Occipital lobe (tissue), 2 donors: ENCODE measurements around the gene SLC16A13. TPM values are rescaled to one million over a fixed set of nuclear protein-coding genes. Genes with fewer than 3 reads are reported as not detected.
"Not testable (repeated sequence)": the region's sequence is repeated elsewhere in the genome, so short reads cannot be mapped to it uniquely, and the experiment has no call there.

Experiments used
- DNase-seq: peaks from one replicate; lab custom pipeline; 2025; lab: John Stamatoyannopoulos, UW
- total RNA-seq: library from RNA; depleted of rRNA; stranded (reverse); fragments of >200 nt; gene quantifications from one replicate; pipeline ENCODE4 v1.2.3, GENCODE V29; 2014

Gene SLC16A13, protein sequence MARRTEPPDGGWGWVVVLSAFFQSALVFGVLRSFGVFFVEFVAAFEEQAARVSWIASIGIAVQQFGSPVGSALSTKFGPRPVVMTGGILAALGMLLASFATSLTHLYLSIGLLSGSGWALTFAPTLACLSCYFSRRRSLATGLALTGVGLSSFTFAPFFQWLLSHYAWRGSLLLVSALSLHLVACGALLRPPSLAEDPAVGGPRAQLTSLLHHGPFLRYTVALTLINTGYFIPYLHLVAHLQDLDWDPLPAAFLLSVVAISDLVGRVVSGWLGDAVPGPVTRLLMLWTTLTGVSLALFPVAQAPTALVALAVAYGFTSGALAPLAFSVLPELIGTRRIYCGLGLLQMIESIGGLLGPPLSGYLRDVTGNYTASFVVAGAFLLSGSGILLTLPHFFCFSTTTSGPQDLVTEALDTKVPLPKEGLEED
- total RNA-seq = 0.47 TPM

DNA sequence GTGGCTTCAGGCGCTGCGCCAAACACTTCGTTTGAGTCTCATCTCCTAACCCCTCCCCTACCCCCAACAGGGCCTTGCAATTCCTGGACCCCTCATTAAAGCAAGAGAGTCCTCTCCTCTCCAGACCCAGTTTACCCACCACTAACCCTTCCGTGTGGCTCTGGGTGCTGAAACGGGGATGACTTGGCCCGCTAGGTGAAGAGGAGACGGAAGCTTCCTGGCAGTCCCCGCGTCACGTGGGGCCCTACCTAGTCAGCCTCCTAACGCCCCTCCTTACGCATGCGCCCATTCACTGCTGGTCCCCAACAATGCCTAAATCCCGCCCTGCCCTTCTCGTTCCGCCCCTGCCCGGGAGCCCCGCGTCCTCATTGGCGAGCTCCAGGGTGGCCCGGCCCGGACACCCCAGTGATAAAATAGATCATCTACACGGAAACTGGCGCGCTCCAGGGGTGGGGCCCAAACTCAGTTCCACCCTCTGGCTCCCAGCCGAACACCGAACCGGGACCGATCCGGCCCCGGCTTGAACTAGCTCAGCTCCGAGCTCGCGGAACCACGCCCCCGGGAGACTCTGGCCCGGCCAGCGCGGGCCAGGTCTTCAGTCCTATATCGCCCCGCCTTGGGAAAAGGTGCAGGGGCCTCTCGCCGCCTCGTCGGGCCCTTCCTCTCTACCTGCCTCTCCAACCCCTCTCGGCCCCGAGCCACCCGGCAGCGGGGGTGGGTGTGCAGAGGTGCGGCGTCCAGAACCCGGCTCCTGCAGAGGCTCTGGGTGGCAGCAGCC is at the start of gene SLC16A13:
SLC16A13 (plus strand) TSS at position 425 of the 778 bp plus-strand sequence. CDS start 368 bp downstream, outside the sequence.
- peak; percentile 93 for DNase-seq

DNA sequence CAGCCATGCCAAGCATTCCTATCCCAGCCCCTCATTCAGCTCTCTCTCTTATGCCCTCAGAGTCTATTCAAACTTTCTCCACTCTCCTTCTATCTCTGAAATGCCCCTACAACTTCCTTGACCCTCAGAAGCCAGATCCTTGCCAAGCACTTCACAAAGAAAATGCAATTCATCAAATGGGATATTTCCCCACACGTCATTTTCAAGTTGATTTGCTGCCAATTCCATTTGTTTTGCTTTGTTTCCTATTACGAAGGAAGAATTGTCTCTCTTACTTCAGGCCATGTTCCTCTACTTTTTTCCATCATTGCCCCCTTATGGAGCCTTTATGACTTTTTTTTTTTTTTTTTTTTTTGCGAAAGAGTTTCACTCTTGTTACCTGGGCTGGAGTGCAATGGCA is 49.1 kb upstream of the SLC16A13 start:
- no peak for DNase-seq

DNA sequence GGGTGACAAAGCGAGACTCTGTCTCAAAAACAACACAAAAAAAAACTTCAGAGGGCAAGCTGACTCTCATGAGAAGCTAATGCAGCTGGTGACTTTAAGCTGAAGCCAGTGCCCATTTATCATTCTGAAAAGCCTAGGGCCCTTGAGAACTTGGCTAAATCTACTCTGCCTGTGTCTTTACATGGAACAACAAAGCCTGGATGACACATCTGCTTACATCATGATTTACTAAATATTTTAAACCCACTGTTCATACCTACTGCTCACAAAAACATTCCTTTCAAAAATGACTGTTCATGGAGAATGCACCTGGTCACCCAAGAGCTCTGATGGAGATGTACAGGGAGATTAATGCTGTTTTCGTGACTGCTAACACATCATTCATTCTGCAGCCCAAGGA is 46.0 kb upstream of the SLC16A13 start:
- no peak for DNase-seq

DNA sequence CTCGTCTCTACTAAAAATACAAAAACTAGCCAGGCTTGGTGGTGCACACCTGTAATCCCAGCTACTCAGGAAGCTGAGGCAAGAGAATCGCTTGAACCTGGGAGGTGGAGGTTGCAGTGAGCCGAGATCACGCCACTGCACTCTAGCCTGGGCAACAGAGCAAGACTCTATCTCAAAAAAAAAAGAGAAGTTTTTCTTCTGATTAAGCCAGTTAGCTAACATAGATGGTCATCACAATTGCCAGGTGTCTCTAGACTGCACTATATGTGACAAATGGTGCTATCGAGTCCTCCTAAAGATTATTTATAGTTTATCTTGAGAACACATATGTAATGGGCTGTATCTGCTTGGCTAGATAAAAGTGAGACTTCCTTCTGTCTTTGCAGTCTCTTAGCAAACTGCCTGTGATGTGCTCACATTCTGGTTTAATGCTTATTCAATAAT is 42.2 kb upstream of the SLC16A13 start:
- not testable (repeated sequence) for DNase-seq

DNA sequence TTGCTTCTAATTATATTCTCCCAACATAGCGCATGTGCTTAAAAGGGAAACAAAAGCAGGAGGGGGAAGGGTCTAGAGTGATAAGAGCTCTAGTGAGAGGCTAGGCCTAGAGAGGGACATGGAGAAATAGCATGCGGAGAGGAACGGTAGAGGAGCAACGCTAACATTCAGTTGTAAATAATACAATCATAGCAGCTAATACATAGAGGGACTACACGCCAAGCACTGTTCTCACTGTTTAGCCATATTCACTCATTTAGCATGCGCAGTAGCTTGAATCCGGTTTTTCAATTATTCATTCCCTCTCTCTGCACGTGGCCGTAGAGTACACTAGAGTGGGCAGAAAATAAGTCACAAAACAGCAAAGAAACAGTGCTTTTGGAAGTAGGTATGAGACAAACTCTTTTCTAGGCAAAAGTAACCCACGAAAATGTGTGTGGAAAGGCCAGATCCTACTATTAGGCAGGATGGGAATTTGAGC is 41.7 kb upstream of the SLC16A13 start:
- no peak for DNase-seq

DNA sequence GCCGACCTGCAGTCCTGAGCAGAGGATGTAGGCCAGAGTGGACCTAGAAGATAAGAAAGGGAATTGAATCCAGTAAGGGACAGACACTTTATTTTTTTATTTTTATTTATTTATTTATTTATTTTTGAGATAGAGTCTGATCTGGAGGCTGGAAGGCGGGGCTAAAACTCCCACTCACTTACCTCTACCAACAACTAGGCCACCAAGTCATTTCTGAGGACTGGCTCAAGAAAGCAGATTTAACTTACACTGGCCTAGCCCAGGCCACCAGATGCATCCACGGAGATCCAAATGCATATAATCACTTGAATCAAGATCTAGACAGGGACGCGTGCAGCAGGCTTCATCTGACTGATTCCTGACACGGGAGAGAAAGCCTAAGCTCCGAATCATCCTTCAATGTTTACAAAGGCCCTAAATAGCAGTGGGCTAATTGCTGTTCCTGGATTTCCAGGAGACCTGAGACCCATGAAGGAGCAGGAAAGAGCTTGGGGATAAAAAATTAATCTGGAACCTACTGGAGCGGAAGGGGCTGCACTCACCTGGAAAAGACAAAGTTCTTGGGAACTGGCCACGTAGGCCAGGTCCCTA is 41.1 kb upstream of the SLC16A13 start:
- DNase-seq = no peak

DNA sequence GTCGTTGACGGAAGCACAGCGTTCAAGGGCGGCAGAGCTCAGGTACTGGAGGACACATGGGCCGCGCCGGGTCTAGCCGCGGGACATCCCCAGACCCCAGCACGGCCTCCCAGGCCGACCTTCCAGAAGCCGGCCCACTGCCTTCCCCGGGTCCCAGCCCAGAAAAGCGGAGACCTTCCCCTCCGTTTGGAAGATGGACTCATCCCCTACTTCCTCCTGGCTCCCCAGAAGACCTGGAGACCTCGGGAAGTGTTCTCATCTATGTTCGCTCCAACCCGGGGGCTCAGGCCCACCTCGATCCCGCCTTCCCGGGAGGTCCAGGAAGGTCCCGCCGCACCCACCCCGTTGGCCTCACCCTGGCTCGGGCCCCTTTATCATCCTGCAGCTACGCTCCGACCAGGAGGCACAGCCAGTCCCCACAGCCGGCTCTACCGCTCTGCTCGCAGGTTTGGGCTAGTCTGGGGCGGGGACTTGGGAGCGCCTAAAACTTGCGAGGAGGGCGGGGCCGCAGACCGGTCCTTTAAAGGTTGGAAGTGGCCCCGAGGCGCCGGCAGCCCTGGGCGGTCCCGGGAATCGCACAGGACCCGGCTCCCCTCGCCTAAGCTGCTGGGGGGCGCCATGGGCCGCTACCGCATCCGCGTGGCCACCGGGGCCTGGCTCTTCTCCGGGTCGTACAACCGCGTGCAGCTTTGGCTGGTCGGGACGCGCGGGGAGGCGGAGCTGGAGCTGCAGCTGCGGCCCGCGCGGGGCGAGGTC is 40.1 kb upstream of the SLC16A13 start, which contains the start of gene ALOX12:
ALOX12 (plus strand) TSS at position 550 of the 756 bp plus-strand sequence; CDS start at position 619, 69 bp downstream.
- no peak for DNase-seq

DNA sequence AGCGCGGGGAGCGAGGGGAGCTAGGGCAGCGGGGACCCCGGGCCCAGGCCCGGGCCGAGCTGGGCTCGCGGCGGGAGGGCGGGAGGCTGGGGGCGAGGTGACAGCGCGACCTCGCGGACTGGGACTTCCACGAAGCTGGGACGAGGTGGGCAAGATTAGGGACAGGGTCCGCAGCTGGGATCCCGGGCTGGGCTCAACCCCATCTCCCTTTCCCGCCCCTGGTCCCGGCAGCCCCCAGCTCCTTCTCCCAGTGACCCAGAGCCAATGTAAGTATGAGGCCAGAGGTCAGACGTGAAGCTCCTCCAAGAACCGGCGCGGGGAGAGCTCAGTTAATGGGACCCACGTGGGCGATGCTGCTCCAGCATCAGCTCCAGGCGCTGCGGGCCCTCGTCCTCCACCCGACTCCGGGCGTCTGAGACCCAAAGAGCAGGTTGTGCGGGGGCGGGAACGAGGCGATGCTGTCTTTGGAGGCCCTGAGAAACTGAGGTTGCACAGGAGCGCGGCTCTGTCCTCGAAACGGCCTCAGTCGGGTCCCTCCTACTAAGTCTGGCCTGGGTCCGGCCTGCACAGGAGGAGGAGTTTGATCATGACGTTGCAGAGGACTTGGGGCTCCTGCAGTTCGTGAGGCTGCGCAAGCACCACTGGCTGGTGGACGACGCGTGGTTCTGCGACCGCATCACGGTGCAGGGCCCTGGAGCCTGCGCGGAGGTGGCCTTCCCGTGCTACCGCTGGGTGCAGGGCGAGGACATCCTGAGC is 39.4 kb upstream of the SLC16A13 start:
- no peak for DNase-seq

DNA sequence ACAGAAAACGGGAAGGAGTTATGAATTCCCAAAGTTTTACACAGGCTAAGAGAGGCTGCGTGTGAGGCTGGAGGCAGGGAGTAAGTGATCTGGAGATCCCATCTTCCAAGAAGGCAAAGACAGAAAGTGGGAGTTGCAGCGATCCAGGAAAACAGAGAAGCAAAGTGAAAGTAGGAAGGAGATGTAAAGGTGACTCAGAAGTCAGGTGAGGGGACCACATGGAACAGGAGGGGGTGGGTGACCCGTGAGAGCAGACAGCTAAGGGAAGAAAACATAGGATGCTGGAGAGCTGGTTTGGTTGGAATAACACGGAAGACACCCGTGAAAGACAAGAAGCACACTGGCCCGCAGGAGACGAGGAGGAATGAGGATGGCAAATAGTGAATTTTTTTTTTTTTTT is 38.6 kb upstream of the SLC16A13 start:
- DNase-seq = no peak

DNA sequence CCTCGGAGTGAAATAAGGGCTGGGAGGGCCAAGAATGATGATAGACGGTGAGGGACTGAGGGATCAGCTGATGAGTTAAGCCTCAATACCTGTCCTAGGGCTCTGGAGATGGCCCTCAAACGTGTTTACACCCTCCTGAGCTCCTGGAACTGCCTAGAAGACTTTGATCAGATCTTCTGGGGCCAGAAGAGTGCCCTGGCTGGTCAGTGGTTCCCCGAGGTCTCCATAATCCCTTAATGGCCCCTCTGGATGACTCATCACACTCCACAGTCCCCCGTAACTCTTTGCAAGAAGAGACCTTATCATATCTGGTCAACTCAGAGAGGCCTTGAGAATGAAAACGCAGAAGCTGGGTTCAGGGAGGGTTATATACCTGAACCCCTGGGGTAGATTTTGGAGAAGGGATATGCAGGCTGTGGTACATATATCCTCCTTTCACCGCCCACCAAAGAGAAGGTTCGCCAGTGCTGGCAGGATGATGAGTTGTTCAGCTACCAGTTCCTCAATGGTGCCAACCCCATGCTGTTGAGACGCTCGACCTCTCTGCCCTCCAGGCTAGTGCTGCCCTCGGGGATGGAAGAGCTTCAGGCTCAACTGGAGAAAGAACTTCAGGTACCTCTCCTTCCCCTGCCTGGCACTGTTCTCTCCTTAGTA is 36.8 kb upstream of the SLC16A13 start:
- DNase-seq = no peak

DNA sequence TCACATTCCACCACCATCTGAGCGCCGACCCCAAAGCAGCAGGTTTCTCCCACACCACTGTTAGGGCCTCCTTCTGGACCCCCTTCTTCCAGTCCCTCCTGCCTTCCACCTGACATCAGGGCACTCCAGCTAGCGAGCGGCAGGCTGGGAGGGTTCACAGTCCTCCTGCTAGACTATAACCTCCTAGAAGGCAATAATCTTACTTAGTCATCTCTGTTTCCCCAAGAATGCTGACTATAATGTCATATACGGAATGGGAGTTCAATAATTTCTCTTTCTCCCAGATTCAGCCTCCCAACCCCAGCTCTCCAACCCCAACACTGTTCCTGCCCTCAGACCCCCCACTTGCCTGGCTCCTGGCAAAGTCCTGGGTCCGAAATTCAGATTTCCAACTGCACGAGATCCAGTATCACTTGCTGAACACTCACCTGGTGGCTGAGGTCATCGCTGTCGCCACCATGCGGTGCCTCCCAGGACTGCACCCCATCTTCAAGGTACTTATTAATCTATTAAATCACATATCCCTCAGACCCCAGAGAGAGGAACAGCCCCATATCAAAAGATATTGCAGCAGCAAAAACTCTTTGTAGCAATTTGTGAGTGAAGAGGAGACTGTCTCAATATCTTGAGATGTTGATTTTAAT is 34.4 kb upstream of the SLC16A13 start:
- no peak for DNase-seq

DNA sequence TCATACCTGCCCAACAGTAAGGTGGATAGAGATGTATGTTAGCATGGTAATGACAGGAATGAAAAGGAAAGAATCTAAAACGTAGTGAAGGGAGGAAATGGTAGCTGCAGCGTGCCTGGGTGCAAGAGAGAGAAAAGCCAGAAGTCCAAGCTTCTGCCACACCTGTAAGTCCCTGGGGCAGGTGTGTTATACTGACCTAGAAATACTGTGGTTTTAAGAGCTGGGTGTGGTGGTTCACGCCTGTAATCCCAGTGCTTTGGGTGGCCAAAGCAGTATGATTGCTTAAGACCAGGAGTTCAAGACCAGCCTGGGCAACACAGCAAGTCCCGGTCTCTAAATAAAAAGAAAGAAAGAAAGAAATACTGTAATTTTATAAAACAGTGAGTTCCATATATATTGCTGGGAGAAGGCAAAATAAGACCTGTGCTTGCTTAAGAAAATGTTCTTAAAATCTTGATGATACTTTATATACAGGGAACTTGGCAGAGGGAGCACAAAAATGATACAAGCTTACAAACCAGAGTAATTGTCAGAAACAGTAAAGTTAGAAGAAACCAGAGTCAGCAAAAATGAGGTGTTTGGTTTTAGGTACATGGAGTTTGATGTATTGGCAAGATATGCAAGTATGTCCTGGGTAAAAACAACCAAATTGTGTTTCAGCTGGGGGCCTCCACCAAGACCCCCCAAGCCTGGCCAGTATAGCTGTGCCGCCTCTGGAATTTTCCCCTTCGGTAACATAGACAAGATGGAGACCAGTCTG is 33.3 kb upstream of the SLC16A13 start:
- no peak for DNase-seq

DNA sequence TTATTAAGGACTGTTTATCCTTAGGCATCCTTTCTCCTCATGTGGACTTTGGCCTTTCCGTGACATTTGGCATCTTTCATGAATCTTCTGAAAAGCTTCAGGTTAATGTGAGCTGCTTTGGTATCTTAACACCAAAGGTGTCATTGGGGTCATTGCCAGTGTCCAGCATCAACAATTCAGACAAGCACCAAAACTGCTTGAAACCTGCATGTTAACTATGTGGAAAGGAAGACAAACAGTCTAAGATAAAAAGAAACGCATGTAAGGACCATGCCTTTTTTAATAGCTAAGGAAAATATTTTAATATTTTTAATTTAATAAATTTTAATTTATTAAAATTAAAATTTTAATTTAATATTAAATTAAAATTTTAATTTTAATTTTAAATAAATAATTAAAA is 32.1 kb upstream of the SLC16A13 start:
- DNase-seq = no peak

DNA sequence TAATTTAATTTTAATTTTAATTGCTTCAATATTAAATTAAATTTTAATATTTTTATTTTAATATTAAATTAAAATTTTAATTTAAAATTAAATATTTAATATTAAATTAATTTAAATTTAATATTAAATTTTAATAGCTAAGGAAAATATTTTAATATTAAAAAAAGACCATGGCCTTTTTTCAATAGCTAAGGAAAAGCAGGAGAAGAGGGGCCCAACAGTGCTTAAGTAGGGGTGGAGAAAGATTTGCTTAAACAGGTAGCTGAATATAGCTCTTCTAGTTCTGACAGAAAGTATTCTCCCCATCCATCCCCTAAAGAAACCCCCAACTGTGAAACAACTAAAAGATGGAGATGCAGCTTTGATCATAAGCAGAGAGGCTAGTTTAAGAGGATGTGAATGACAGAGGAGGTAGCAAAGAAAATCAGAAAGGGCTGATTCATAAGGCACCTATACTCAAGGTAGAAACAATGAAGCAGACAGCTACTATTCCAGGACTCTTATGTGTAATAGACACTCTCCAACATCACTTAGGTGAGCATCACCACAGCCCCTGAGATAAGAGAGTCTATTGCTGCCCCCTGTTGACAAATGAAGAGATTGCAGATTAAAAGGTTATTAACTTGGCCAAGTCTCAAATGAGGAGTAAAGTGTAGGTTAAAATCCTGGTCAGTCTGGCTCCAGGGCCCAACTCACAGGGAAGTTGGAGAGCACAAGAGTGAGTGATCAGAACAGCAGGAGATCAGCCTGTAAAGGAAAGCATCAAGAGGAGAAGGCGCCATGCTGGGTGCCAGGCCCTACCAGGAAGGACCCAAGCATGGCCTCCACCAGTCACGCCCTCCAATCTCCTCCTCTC is 31.2 kb upstream of the SLC16A13 start:
- DNase-seq = no peak

DNA sequence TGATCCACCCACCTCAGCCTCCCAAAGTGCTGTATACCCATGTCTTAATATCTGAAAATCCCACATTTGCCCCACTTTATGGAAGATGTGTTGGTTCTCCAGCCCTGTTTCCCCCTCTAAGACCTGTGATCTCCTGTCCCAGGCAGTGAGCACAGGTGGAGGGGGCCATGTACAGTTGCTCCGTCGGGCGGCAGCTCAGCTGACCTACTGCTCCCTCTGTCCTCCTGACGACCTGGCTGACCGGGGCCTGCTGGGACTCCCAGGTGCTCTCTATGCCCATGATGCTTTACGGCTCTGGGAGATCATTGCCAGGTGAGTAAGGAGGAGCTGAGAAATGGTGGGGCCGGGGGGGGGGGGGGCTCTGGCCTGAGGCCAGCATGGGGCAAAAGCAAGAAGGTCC is 30.1 kb upstream of the SLC16A13 start:
- no peak for DNase-seq

DNA sequence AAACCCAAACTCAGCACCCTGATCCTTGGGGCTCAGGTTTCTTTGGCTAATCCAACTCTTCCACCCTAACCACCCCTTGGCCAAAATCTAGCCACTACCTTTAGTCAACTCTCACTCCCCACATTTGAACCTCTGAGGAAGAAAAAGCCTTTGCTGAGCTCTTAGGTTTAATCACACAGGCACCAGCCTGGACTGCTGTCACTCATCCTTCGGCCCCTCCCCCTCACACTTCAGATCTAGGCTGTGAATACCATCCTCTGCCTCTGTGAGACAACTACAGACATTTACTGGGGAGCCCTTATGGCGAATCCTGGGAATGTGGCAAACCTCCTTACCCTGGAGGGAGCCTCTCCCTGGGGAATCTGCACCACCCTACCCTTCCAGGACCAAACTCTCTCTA is 28.7 kb upstream of the SLC16A13 start:
- no peak for DNase-seq

DNA sequence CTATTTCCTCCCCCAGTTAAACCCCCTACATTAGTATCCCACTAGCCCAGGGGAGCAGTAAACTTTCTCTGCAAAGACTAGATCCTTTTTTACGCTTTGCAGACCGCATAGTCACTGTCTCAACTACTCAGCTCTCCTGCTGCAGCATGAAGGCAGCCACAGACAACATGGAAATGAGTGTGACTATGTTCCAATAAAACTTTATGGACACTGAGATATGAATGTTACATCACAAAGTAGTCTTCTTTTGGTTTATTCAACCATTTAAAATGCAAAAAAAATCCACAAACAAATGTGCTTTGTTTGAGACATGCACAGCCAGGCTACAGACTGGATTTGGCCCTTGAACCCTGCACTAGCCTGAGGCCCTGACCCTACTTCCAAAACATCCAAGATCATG is 25.3 kb upstream of the SLC16A13 start:
- DNase-seq = no peak

DNA sequence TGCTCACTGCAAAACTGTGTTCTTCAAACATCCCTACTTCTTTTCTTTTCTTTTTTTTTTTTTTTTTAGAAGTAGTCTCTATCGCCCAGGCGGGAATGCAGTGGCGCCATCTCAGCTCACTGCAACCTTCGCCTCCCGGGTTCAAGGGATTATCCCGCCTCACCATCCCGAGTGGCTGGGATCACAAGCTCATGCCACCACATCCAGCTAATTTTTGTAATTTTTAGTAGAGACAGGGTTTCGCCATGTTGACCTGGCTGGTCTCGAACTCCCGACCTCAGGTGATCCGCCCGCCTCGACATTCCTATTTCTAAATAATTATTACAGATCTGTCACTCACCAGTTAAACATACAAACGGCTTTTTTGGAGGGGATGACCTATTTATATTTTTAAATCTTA is 24.4 kb upstream of the SLC16A13 start:
- no peak for DNase-seq
